HG03558 (cell line): ENCODE measurements around the gene ULK3.

Experiments
- ATAC-seq: cut with Tn5 transposase; IDR thresholded peaks from one replicate; pipeline ENCODE4 v1.9.1; 2021; ENCODE audit warnings: moderate number of reproducible peaks; ENCODE audit not compliant: unreplicated experiment; ENCODE audit errors: extremely low read depth

Gene ULK3

GRCh38 chr15:74868059-74868458, 25.1 kb upstream of the ULK3 start:
- no peak for ATAC-seq

GRCh38 chr15:74867466-74868038, 24.6 kb upstream of the ULK3 start:
- ATAC-seq: no peak

- no peak for ATAC-seq
Measured at GRCh38 chr15:74866090-74866489, 23.1 kb upstream of the ULK3 start.

GRCh38 chr15:74865316-74865715, 22.4 kb upstream of the ULK3 start:
- ATAC-seq: no peak

GRCh38 chr15:74864296-74864695, 21.3 kb upstream of the ULK3 start:
- no peak for ATAC-seq

- no peak for ATAC-seq
Measured at GRCh38 chr15:74863239-74864056, 20.5 kb upstream of the ULK3 start.

- no peak for ATAC-seq
Measured at GRCh38 chr15:74858369-74858740, 15.4 kb upstream of the ULK3 start.

GRCh38 chr15:74857671-74858368, 14.9 kb upstream of the ULK3 start:
- no peak for ATAC-seq

GRCh38 chr15:74857082-74857655, 14.2 kb upstream of the ULK3 start:
- ATAC-seq: peak; percentile 61

GRCh38 chr15:74856537-74856936, 13.6 kb upstream of the ULK3 start:
- no peak for ATAC-seq

GRCh38 chr15:74855857-74856256, 12.9 kb upstream of the ULK3 start:
- ATAC-seq: no peak

- no peak for ATAC-seq
Measured at GRCh38 chr15:74854453-74855022, 11.6 kb upstream of the ULK3 start.

GRCh38 chr15:74851960-74852359, 9.0 kb upstream of the ULK3 start:
- no peak for ATAC-seq

- no peak for ATAC-seq
Measured at GRCh38 chr15:74850393-74850792, 7.4 kb upstream of the ULK3 start.

- no peak for ATAC-seq
Measured at GRCh38 chr15:74847432-74847831, 4.5 kb upstream of the ULK3 start.

GRCh38 chr15:74845581-74845980, 2.6 kb upstream of the ULK3 start:
- ATAC-seq: no peak

GRCh38 chr15:74845208-74845568, 2.2 kb upstream of the ULK3 start:
- no peak for ATAC-seq

GRCh38 chr15:74844319-74845207, 1.6 kb upstream of the ULK3 start:
- ATAC-seq: no peak

- no peak for ATAC-seq
Measured at GRCh38 chr15:74843891-74844299, 939 bp upstream of the ULK3 start.

GRCh38 chr15:74843445-74843828, 481 bp upstream of the ULK3 start:
- no peak for ATAC-seq
